H9 (cell line): ENCODE results near the gene HAUS2. TPM values are rescaled to one million over a fixed set of nuclear protein-coding genes. Genes with fewer than 3 reads are reported as not detected.

Source experiments
- DNase-seq: peaks from one replicate; pipeline ENCODE4 v3.0.0-alpha.2; 2017
- H2AFZ ChIP-seq: one replicate; pipeline ENCODE4 v1.6.1; 2013; ENCODE audit warnings: mild to moderate bottlenecking, low read length, control low read depth, moderate library complexity
- H2AK5ac ChIP-seq: 2 replicates; pipeline ENCODE4 v1.6.1; 2013; ENCODE audit warnings: low read length, control low read depth, mixed read lengths; ENCODE audit not compliant: insufficient read length
- H2BK120ac ChIP-seq: one replicate; pipeline ENCODE4 v1.6.1; 2013; ENCODE audit warnings: low read depth, mild to moderate bottlenecking, low read length, control low read depth, inconsistent platforms; ENCODE audit not compliant: poor library complexity, severe bottlenecking
- H2BK12ac ChIP-seq: 2 replicates; pipeline ENCODE4 v1.6.1; 2013; ENCODE audit warnings: low read length, control low read depth, mixed read lengths, low read depth; ENCODE audit not compliant: insufficient read length
- H2BK15ac ChIP-seq: 2 replicates; pipeline ENCODE4 v1.6.1; 2013; ENCODE audit warnings: low read depth, low read length, control low read depth
- H2BK20ac ChIP-seq: one replicate; pipeline ENCODE4 v1.6.1; 2013; ENCODE audit warnings: low read depth, mild to moderate bottlenecking, low read length, control low read depth, inconsistent platforms; ENCODE audit not compliant: poor library complexity, severe bottlenecking
- H2BK5ac ChIP-seq: 2 replicates; pipeline ENCODE4 v1.6.1; 2013; ENCODE audit warnings: low read length, control low read depth, mixed read lengths; ENCODE audit not compliant: insufficient read length
- H3K14ac ChIP-seq: 2 replicates; pipeline ENCODE4 v1.6.1; 2013; ENCODE audit warnings: low read length, control low read depth; ENCODE audit not compliant: insufficient read depth
- H3K18ac ChIP-seq: 2 replicates; pipeline ENCODE4 v1.6.1; 2013; ENCODE audit warnings: low read depth, mild to moderate bottlenecking, mixed read lengths, low read length, control low read depth; ENCODE audit not compliant: insufficient read length
- H3K23ac ChIP-seq: 2 replicates; pipeline ENCODE4 v1.6.1; 2013; ENCODE audit warnings: low read length, control low read depth, mixed read lengths, low read depth; ENCODE audit not compliant: insufficient read length
- H3K23me2 ChIP-seq: 2 replicates; pipeline ENCODE4 v1.6.1; 2013; ENCODE audit warnings: low read depth, mild to moderate bottlenecking, mixed read lengths, low read length, control low read depth; ENCODE audit not compliant: insufficient read length, poor library complexity, severe bottlenecking
- H3K27ac ChIP-seq: 2 replicates; pipeline ENCODE4 v1.5.1; 2013; ENCODE audit warnings: low read length, control low read depth, mixed read lengths, low read depth; ENCODE audit not compliant: insufficient read length
- H3K27me3 ChIP-seq: 2 replicates; pipeline ENCODE4 v1.6.1; 2013; ENCODE audit warnings: low read length, control low read depth, inconsistent platforms; ENCODE audit not compliant: insufficient read depth
- H3K4ac ChIP-seq: 2 replicates; pipeline ENCODE4 v1.6.1; 2013; ENCODE audit warnings: low read depth, mild to moderate bottlenecking, control low read depth, inconsistent platforms, low read length, moderate library complexity
- H3K4me1 ChIP-seq: 2 replicates; pipeline ENCODE4 v1.6.1; 2013; ENCODE audit warnings: low read length, control low read depth, inconsistent platforms; ENCODE audit not compliant: insufficient read depth
- H3K4me2 ChIP-seq: 2 replicates; pipeline ENCODE4 v1.6.1; 2013; ENCODE audit warnings: low read length, control low read depth, mixed read lengths; ENCODE audit not compliant: insufficient read length, insufficient read depth
- H3K56ac ChIP-seq: 2 replicates; pipeline ENCODE4 v1.6.1; 2013; ENCODE audit warnings: low read depth, mild to moderate bottlenecking, mixed read lengths, low read length, control low read depth; ENCODE audit not compliant: insufficient read length
- H3K79me1 ChIP-seq: 2 replicates; pipeline ENCODE4 v1.6.1; 2013; ENCODE audit warnings: low read depth, mild to moderate bottlenecking, moderate library complexity, low read length, control low read depth, inconsistent platforms; ENCODE audit not compliant: insufficient read depth, poor library complexity, severe bottlenecking
- H3K79me2 ChIP-seq: 2 replicates; pipeline ENCODE4 v1.6.1; 2013; ENCODE audit warnings: low read length, control low read depth, inconsistent platforms; ENCODE audit not compliant: insufficient read depth
- H3K9ac ChIP-seq: 2 replicates; pipeline ENCODE4 v1.6.1; 2013; ENCODE audit warnings: low read length, control low read depth, mixed read lengths; ENCODE audit not compliant: insufficient read length; ENCODE audit errors: extremely low read depth
- H3K9me3 ChIP-seq: one replicate; pipeline ENCODE4 v1.6.1; 2013; ENCODE audit warnings: low read depth, low read length, inconsistent platforms; ENCODE audit not compliant: control insufficient read depth
- H3T11ph ChIP-seq: one replicate; pipeline ENCODE4 v1.6.1; 2013; ENCODE audit warnings: mild to moderate bottlenecking, low read length, control low read depth, inconsistent platforms
- H4K20me1 ChIP-seq: one replicate; pipeline ENCODE4 v1.6.1; 2013; ENCODE audit not compliant: control insufficient read depth, insufficient read length, insufficient read depth
- H4K5ac ChIP-seq: 2 replicates; pipeline ENCODE4 v1.6.1; 2013; ENCODE audit warnings: low read depth, mild to moderate bottlenecking, mixed read lengths, low read length, control low read depth; ENCODE audit not compliant: insufficient read length
- H4K8ac ChIP-seq: replicated peaks from 2 replicates; pipeline ENCODE4 v1.6.1; 2013; ENCODE audit warnings: low read length, control low read depth, mixed read lengths, low read depth; ENCODE audit not compliant: insufficient read length
- H4K91ac ChIP-seq: 2 replicates; pipeline ENCODE4 v1.6.1; 2013; ENCODE audit warnings: low read depth, mild to moderate bottlenecking, moderate library complexity, mixed read lengths, low read length, control low read depth; ENCODE audit not compliant: insufficient read length
- H3K27ac Mint-ChIP-seq, 3 experiments: 2 replicates in 2 of 3; 3 replicates in 1 of 3; pipeline ENCODE4 v1.8.0; 2020 to 2021; ENCODE audit warnings: mixed read lengths in 3 of 3, mild to moderate bottlenecking in 1 of 3, moderate library complexity in 1 of 3
- H3K27me3 Mint-ChIP-seq: 2 replicates; pipeline ENCODE4 v1.8.0; 2021; ENCODE audit warnings: low read depth, mild to moderate bottlenecking, moderate library complexity, mixed read lengths
- H3K36me3 Mint-ChIP-seq, 3 experiments: 2 replicates in 2 of 3; 3 replicates in 1 of 3; pipeline ENCODE4 v1.8.0; 2020 to 2021; ENCODE audit warnings: low read depth in 3 of 3, mixed read lengths in 3 of 3; ENCODE audit not compliant: insufficient read depth in 1 of 3
- H3K4me1 Mint-ChIP-seq, 2 experiments: 2 replicates each; pipeline ENCODE4 v1.8.0; 2020; ENCODE audit warnings: mixed read lengths in 2 of 2
- H3K4me3 Mint-ChIP-seq, 2 experiments: 2 replicates in 1 of 2; 3 replicates in 1 of 2; pipeline ENCODE4 v1.8.0; 2020 to 2021; ENCODE audit warnings: mild to moderate bottlenecking in 2 of 2, mixed read lengths in 2 of 2, moderate library complexity in 1 of 2
- H3K9me3 Mint-ChIP-seq, 2 experiments: 2 replicates in 1 of 2; 3 replicates in 1 of 2; pipeline ENCODE4 v1.8.0; 2020; ENCODE audit warnings: mild to moderate bottlenecking in 2 of 2, mixed read lengths in 2 of 2, moderate library complexity in 1 of 2
- WGBS: extraction: QIAGEN DNeasy Blood & Tissue Kit; methylation state at CpG from one replicate; pipeline ENCODE4 v1.1.7; 2013; ENCODE audit warnings: missing lambda C conversion rate, low lambda C conversion rate, mixed read lengths; ENCODE audit not compliant: insufficient read length; ENCODE audit errors: extremely low coverage; 5-methylcytosine and 5-hydroxymethylcytosine counted together
- total RNA-seq: library from RNA; stranded (reverse); gene quantifications from 2 replicates; pipeline ENCODE4 v1.2.1, GENCODE V29; 2021
- TF ChIP-seq, protein P1 (sequence below): fragments of 200-600 bp; sonication (generic); conservative IDR thresholded peaks from 3 replicates; pipeline ENCODE4 v1.8.0; 2021; ENCODE audit warnings: antibody characterized with exemption, mild to moderate bottlenecking

The HAUS2 gene
- total RNA-seq, 1 experiment from 2014 or later: 42.5 TPM

DNA sequence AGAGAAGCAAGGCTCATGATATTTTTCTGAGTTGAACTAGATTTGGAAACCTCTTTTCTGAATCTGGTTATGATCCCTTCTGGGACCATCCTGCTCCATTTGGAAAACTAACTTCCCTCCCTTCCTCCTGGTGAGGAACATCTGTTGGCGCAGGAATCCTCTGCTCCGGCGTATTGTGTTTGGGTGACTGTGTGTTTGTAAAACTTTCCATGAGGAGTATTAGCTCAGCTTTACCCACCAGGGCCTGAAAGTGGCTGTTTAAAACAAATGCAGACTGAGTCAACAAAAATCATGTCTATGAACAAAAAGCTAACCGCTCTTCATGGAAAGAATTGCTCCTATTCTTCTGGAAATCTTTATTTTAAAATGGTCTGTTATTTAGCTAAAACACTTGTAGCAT, 44.5 kb downstream of the HAUS2 start:
- peaks cover 0 to 6% (median 0%) of the 10 kb centered on the region in 3 experiments; a peak in 4 of 7 replicates for H3K36me3 Mint-ChIP-seq
- no CpG with 5 or more reads among the region's 4 CpGs for WGBS
- H3K9me3 ChIP-seq: no peaks in the 10 kb centered on the region

More for the DNA sequence above, 44.5 kb downstream of the HAUS2 start:
- no peak overlapping the region for H4K91ac ChIP-seq
- H3K79me2 ChIP-seq: no peaks in the 10 kb centered on the region
- H3K23me2 ChIP-seq: no peaks in the 10 kb centered on the region
- no peaks in the 10 kb centered on the region for H3K79me1 ChIP-seq
- H4K5ac ChIP-seq: no peak overlapping the region
- H3K9ac ChIP-seq: no peak overlapping the region
- H3K14ac ChIP-seq: no peak overlapping the region
- no peak overlapping the region for H4K8ac ChIP-seq
- H2AK5ac ChIP-seq: no peak overlapping the region
- no peaks in the 10 kb centered on the region for H4K20me1 ChIP-seq
- H3K4ac ChIP-seq: no peak overlapping the region
- no peak overlapping the region for H3T11ph ChIP-seq
- H3K4me1 Mint-ChIP-seq: peaks cover 10 to 15% of the 10 kb centered on the region in 2 experiments
- H3K4me3 Mint-ChIP-seq: no peak overlapping the region
- no peak overlapping the region for H2BK12ac ChIP-seq
- no peak for DNase-seq
- no peak overlapping the region for H3K23ac ChIP-seq
- H2AFZ ChIP-seq: no peak overlapping the region
- no peak overlapping the region for H3K27ac ChIP-seq
- no peaks in the 10 kb centered on the region for H3K4me1 ChIP-seq
- H3K9me3 Mint-ChIP-seq: no peaks in the 10 kb centered on the region
- H3K27me3 Mint-ChIP-seq: no peaks in the 10 kb centered on the region
- no peak overlapping the region for H2BK20ac ChIP-seq
- no peak overlapping the region for H2BK15ac ChIP-seq
- no peak overlapping the region for H3K27ac Mint-ChIP-seq
- H3K27me3 ChIP-seq: no peaks in the 10 kb centered on the region
- no peak overlapping the region for H2BK5ac ChIP-seq
- no peak overlapping the region for H2BK120ac ChIP-seq
- no peak overlapping the region for H3K18ac ChIP-seq
- H3K56ac ChIP-seq: no peak overlapping the region
- no peak overlapping the region for H3K4me2 ChIP-seq
- TF ChIP-seq, protein P1, sequence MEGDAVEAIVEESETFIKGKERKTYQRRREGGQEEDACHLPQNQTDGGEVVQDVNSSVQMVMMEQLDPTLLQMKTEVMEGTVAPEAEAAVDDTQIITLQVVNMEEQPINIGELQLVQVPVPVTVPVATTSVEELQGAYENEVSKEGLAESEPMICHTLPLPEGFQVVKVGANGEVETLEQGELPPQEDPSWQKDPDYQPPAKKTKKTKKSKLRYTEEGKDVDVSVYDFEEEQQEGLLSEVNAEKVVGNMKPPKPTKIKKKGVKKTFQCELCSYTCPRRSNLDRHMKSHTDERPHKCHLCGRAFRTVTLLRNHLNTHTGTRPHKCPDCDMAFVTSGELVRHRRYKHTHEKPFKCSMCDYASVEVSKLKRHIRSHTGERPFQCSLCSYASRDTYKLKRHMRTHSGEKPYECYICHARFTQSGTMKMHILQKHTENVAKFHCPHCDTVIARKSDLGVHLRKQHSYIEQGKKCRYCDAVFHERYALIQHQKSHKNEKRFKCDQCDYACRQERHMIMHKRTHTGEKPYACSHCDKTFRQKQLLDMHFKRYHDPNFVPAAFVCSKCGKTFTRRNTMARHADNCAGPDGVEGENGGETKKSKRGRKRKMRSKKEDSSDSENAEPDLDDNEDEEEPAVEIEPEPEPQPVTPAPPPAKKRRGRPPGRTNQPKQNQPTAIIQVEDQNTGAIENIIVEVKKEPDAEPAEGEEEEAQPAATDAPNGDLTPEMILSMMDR: no peak
